ENCODE results near the gene CADPS. TPM values are rescaled to one million over a fixed set of nuclear protein-coding genes. Genes with fewer than 3 reads are reported as not detected.

The CADPS gene
- polyA plus RNA-seq, 1 donor (not counting 4 experiments of a cell fraction or from before 2014, with no cell fraction given), result not detected

DNA sequence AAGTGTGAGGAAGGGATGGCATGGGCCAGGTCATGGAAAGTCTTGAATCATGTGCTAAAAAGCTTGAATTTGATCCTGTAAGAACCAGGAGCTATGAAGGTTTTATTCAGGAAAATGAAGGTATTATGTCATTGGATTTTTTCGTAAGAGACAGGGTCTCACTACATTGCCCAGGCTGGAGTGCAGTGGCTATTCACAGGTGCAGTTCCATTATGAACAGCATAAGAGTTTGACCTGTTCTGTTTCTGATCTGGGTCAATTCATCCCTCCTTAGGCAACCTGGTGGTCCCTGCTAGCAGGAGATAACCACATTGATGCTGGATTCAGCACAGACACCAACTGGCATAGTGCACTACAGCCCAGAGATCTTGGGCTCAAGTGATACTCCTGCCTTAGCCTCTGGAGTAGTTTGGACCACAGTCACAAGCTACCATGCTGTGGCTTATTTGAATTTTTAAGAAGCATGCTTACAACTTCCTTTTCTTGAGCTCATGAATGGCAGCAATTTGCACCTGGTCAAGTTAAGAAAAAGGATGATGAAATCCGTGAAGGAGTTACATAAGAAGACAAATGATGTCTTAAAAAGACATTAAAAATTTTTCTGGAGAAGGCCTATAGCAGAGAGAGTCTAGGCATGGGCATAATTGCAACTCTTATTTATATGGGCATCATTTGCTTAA, 79.1 kb downstream of the CADPS start:
- Histone ChIP-seq H3K27ac (ENCODE audit: control insufficient read depth, insufficient read depth, low read length) (no peak overlapping the region), H3K27me3 (ENCODE audit: control insufficient read depth, extremely low read depth, insufficient read depth, low read length) (no peaks in the 10 kb centered on the region), H3K9ac (ENCODE audit: control insufficient read depth, extremely low read depth, insufficient read depth, low read length) (no peak overlapping the region), H3K36me3 (ENCODE audit: control insufficient read depth in 2 of 2, extremely low read depth in 1 of 2, insufficient read depth in 2 of 2, low read length in 2 of 2) (no peaks in the 10 kb centered on the region), H2AFZ (ENCODE audit: control insufficient read depth, low read length) (no peak overlapping the region), H3K4me1 (ENCODE audit: control insufficient read depth, extremely low read depth, insufficient read depth, low read length) (no peaks in the 10 kb centered on the region), H4K20me1 (ENCODE audit: control insufficient read depth, extremely low read depth, insufficient read depth, low read length) (no peaks in the 10 kb centered on the region), H3K4me2 (ENCODE audit: control insufficient read depth, extremely low read depth, insufficient read depth, low read depth, low read length) (no peak overlapping the region), H3K9me3 (ENCODE audit: control insufficient read depth, low read depth, low read length) (no peaks in the 10 kb centered on the region), H3K4me3 (ENCODE audit: control insufficient read depth in 2 of 3, extremely low read depth in 1 of 3, insufficient read depth in 2 of 3, low read depth in 1 of 3, low read length in 3 of 3) (no peak overlapping the region), H3K9me1 (ENCODE audit: control insufficient read depth, extremely low read depth, insufficient read depth, low read length) (no peaks in the 10 kb centered on the region), H3K79me2 (ENCODE audit: control insufficient read depth, insufficient read depth, low read length) (no peaks in the 10 kb centered on the region)
- DNase-seq (ENCODE audit: low read depth, low spot score), result no peak
- no peak for FAIRE-seq
- dilution Hi-C loops (cut with MboI; ENCODE audit: extremely low pct_ligation_motif_present, low sequenced_read_pairs), result no loop called here
- no peak for TF ChIP-seq EZH2 (IDR thresholded peaks at IDR 0.05; ENCODE audit: low read length)
- TF ChIP-seq, protein P1, sequence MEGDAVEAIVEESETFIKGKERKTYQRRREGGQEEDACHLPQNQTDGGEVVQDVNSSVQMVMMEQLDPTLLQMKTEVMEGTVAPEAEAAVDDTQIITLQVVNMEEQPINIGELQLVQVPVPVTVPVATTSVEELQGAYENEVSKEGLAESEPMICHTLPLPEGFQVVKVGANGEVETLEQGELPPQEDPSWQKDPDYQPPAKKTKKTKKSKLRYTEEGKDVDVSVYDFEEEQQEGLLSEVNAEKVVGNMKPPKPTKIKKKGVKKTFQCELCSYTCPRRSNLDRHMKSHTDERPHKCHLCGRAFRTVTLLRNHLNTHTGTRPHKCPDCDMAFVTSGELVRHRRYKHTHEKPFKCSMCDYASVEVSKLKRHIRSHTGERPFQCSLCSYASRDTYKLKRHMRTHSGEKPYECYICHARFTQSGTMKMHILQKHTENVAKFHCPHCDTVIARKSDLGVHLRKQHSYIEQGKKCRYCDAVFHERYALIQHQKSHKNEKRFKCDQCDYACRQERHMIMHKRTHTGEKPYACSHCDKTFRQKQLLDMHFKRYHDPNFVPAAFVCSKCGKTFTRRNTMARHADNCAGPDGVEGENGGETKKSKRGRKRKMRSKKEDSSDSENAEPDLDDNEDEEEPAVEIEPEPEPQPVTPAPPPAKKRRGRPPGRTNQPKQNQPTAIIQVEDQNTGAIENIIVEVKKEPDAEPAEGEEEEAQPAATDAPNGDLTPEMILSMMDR (optimal IDR thresholded peaks at IDR 0.05 in 1 of 3, IDR thresholded peaks at IDR 0.05 in 1 of 3, conservative IDR thresholded peaks at IDR 0.05 in 1 of 3; ENCODE audit: extremely low read depth in 1 of 3, insufficient read depth in 2 of 3, low read length in 3 of 3), result no peak

DNA sequence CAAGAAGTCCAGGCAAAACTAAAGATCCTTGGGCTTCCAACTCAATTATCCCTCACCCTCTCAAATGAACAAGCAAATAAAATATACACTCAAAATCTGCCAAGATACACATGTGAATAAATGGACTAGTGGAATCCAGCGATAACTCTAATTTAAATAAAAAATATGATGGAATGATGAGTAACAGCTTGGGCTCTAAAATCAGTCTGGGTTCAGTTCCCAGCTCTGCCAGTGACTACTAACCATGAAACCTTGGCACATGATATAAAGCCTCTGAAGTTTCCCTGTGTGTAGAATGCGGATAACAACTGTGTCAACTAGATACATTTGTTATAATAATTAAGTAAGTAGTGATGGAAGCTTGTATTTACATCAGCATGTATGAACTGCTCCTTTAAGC, 81.3 kb downstream of the CADPS start:
- Histone ChIP-seq H3K4me2 (ENCODE audit: control insufficient read depth, extremely low read depth, insufficient read depth, low read depth, low read length) (no peak overlapping the region), H4K20me1 (ENCODE audit: control insufficient read depth, extremely low read depth, insufficient read depth, low read length) (no peaks in the 10 kb centered on the region), H3K9me3 (ENCODE audit: control insufficient read depth, low read depth, low read length) (no peaks in the 10 kb centered on the region), H3K27me3 (ENCODE audit: control insufficient read depth, extremely low read depth, insufficient read depth, low read length) (no peaks in the 10 kb centered on the region), H3K4me3 (ENCODE audit: control insufficient read depth in 2 of 3, extremely low read depth in 1 of 3, insufficient read depth in 2 of 3, low read depth in 1 of 3, low read length in 3 of 3) (no peak overlapping the region), H2AFZ (ENCODE audit: control insufficient read depth, low read length) (no peak overlapping the region), H3K79me2 (ENCODE audit: control insufficient read depth, insufficient read depth, low read length) (no peaks in the 10 kb centered on the region), H3K27ac (ENCODE audit: control insufficient read depth, insufficient read depth, low read length) (no peak overlapping the region), H3K9ac (ENCODE audit: control insufficient read depth, extremely low read depth, insufficient read depth, low read length) (no peak overlapping the region), H3K36me3 (ENCODE audit: control insufficient read depth in 2 of 2, extremely low read depth in 1 of 2, insufficient read depth in 2 of 2, low read length in 2 of 2) (no peaks in the 10 kb centered on the region), H3K9me1 (ENCODE audit: control insufficient read depth, extremely low read depth, insufficient read depth, low read length) (no peaks in the 10 kb centered on the region), H3K4me1 (ENCODE audit: control insufficient read depth, extremely low read depth, insufficient read depth, low read length) (no peaks in the 10 kb centered on the region)
- dilution Hi-C loops (cut with MboI; ENCODE audit: extremely low pct_ligation_motif_present, low sequenced_read_pairs), result no loop called here
- no peak for TF ChIP-seq EZH2 (IDR thresholded peaks at IDR 0.05; ENCODE audit: low read length)
- TF ChIP-seq, protein P1 (optimal IDR thresholded peaks at IDR 0.05 in 1 of 3, IDR thresholded peaks at IDR 0.05 in 1 of 3, conservative IDR thresholded peaks at IDR 0.05 in 1 of 3; ENCODE audit: extremely low read depth in 1 of 3, insufficient read depth in 2 of 3, low read length in 3 of 3), result no peak
- DNase-seq (ENCODE audit: low read depth, low spot score) (no peak), FAIRE-seq (no peak)
